Calu3 (cell line): Measurements from ENCODE around the gene PPP6R2. TPM values are rescaled to one million over a fixed set of nuclear protein-coding genes. Genes with fewer than 3 reads are reported as not detected.

ENCODE experiments used
- BruUV-seq: library from RNA; stranded (reverse); fragments of 400-500 nt; replicated peaks from 2 replicates; lab custom pipeline; 2021; lab: Mats Ljungman, UMichigan
- CTCF ChIA-PET: fragments of 300-600 bp; sonication (Branson Sonifier 250); formaldehyde crosslinking; loops from one replicate; lab custom pipeline; 2022; ENCODE audit warnings: antibody characterized with exemption; lab: Charles Lee
- DNase-seq: peaks from one replicate; pipeline ENCODE4 v3.0.0; 2022
- H3K27ac Mint-ChIP-seq: one replicate; pipeline ENCODE4 v1.8.0; 2022; ENCODE audit warnings: mixed read lengths; ENCODE audit not compliant: unreplicated experiment
- H3K27me3 Mint-ChIP-seq: one replicate; pipeline ENCODE4 v1.8.0; 2022; ENCODE audit warnings: mixed read lengths; ENCODE audit not compliant: unreplicated experiment
- H3K36me3 Mint-ChIP-seq: one replicate; pipeline ENCODE4 v1.8.0; 2022; ENCODE audit warnings: mild to moderate bottlenecking, moderate library complexity, mixed read lengths; ENCODE audit not compliant: insufficient read depth, unreplicated experiment
- H3K4me1 Mint-ChIP-seq: one replicate; pipeline ENCODE4 v1.8.0; 2022; ENCODE audit warnings: mild to moderate bottlenecking, low read depth, mixed read lengths; ENCODE audit not compliant: unreplicated experiment
- H3K4me3 Mint-ChIP-seq: one replicate; pipeline ENCODE4 v1.8.0; 2022; ENCODE audit warnings: mild to moderate bottlenecking, low read depth, moderate library complexity, mixed read lengths; ENCODE audit not compliant: unreplicated experiment
- H3K9me3 Mint-ChIP-seq: one replicate; pipeline ENCODE4 v1.8.0; 2022; ENCODE audit warnings: low read depth, mixed read lengths; ENCODE audit not compliant: unreplicated experiment
- intact Hi-C: fragments of 100-400 bp; cut with micrococcal nuclease; formaldehyde crosslinking; loops from one replicate; pipeline ENCODE4 v1.10.0; 2022; ENCODE audit not compliant: unreplicated experiment
- total RNA-seq: library from RNA; stranded (reverse); gene quantifications from 2 replicates; pipeline ENCODE4 v1.2.3, GENCODE V29; 2022
- TF ChIP-seq, protein P1 (sequence below): fragments of 200-600 bp; IDR thresholded peaks from one replicate; pipeline ENCODE4 v1.8.0; 2022; ENCODE audit warnings: antibody characterized with exemption; ENCODE audit not compliant: unreplicated experiment

Gene PPP6R2
- total RNA-seq, 1 experiment from 2014 or later, result 47.1 TPM

DNA sequence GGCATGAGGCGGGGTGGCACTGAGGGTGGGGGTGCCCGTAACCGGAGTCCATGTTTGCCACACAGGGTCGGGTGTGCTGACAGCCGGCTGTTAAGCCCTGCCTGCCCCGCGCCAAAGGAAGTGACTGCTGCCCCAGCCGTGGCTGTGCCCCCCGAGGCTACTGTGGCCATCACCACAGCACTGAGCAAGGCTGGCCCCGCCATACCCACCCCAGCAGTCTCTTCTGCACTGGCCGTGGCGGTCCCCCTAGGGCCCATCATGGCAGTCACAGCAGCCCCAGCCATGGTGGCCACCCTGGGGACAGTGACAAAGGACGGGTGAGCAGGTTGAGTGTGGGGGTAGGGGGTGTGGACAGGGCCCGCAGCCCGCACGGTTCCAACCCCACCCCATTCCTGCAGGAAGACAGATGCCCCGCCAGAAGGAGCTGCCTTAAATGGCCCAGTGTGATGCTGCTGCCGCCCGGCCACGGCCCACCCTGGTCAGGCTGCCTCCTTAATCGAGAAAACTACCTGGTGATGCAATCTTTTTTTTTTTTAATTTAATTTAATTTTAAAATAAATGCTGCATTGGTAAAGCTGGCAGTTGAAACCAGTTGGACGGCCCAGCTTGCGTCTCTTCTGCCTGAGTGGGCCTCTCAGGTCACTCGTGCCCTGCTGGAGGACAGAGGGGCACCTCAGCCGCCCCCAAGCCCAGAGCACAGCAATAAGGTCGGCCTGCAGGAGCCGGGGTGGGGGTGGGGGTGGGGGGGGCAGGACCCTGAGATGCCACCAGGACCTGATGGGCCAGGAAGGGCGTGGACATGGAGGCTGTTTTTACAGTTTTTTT lies 100.9 kb downstream of the PPP6R2 start:
- intact Hi-C loops, result loop anchor here (10.0 kb wide), 1 partner anchor 51 kb away; no protein-coding TSS in a partner anchor
- DNase-seq, result no peak
- CTCF ChIA-PET, result no interaction called here
- peak overlapping the region; percentile 47 for H3K27ac Mint-ChIP-seq
- TF ChIP-seq, protein P1, sequence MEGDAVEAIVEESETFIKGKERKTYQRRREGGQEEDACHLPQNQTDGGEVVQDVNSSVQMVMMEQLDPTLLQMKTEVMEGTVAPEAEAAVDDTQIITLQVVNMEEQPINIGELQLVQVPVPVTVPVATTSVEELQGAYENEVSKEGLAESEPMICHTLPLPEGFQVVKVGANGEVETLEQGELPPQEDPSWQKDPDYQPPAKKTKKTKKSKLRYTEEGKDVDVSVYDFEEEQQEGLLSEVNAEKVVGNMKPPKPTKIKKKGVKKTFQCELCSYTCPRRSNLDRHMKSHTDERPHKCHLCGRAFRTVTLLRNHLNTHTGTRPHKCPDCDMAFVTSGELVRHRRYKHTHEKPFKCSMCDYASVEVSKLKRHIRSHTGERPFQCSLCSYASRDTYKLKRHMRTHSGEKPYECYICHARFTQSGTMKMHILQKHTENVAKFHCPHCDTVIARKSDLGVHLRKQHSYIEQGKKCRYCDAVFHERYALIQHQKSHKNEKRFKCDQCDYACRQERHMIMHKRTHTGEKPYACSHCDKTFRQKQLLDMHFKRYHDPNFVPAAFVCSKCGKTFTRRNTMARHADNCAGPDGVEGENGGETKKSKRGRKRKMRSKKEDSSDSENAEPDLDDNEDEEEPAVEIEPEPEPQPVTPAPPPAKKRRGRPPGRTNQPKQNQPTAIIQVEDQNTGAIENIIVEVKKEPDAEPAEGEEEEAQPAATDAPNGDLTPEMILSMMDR, result no peak
- no peaks in the 10 kb centered on the region for H3K27me3 Mint-ChIP-seq
- peaks cover 11% of the 10 kb centered on the region for H3K4me1 Mint-ChIP-seq
- peak overlapping the region; percentile 21 for H3K4me3 Mint-ChIP-seq
- no peaks in the 10 kb centered on the region for H3K9me3 Mint-ChIP-seq
- BruUV-seq, result no TSS peak
- H3K36me3 Mint-ChIP-seq, result peaks cover 81% of the 10 kb centered on the region

DNA sequence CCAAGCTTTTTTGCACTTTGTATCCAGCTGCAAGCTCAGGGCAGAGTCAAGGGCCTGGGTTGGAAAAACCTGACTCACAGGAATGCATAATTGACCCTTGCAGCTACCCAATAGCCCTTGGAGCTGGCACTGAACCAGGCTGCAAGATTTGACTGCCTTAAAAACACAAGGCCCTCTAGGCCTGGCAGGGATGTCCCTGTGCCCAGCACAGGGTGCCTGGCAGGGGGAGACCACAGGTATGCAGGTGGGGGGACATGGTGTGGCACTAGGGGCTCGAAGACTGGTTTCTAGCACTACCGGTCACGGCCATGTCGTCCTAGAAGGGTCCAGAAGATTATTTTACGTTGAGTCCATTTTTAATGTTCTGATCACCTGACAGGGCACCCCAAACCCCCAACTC lies 101.5 kb downstream of the PPP6R2 start:
- no TSS peak for BruUV-seq
- no peaks in the 10 kb centered on the region for H3K9me3 Mint-ChIP-seq
- CTCF ChIA-PET, result interaction anchor here (0.6 kb wide), 1 partner anchor 34 kb away, joined by 3 read pairs; no protein-coding TSS in a partner anchor
- peaks cover 11% of the 10 kb centered on the region for H3K4me1 Mint-ChIP-seq
- peaks cover 84% of the 10 kb centered on the region for H3K36me3 Mint-ChIP-seq
- peak; percentile 40 for DNase-seq
- intact Hi-C loops, result loop anchor here (10.0 kb wide), 1 partner anchor 50 kb away; no protein-coding TSS in a partner anchor
- no peaks in the 10 kb centered on the region for H3K27me3 Mint-ChIP-seq
- TF ChIP-seq, protein P1, result no peak
- H3K27ac Mint-ChIP-seq, result no peak overlapping the region
- H3K4me3 Mint-ChIP-seq, result no peak overlapping the region

- Mint-ChIP-seq H3K27ac (peak overlapping the region; percentile 54), H3K9me3 (no peaks in the 10 kb centered on the region), H3K4me3 (no peak overlapping the region), H3K36me3 (peaks cover 86% of the 10 kb centered on the region), H3K27me3 (no peaks in the 10 kb centered on the region), H3K4me1 (peaks cover 11% of the 10 kb centered on the region)
- DNase-seq, result no peak
- TSS peak; percentile 17 for BruUV-seq
- TF ChIP-seq, protein P1, result no peak
- CTCF ChIA-PET, result interaction anchor here (0.6 kb wide), 1 partner anchor 33 kb away, joined by 3 read pairs; no protein-coding TSS in a partner anchor
- intact Hi-C loops, result loop anchor here (10.0 kb wide), 1 partner anchor 50 kb away; no protein-coding TSS in a partner anchor
These were observed 102.1 kb downstream of the PPP6R2 start for GRCh38 chr22:50445071-50445879.
